ENCODE measurements around the gene CCDC88B.

CCDC88B gene

DNA sequence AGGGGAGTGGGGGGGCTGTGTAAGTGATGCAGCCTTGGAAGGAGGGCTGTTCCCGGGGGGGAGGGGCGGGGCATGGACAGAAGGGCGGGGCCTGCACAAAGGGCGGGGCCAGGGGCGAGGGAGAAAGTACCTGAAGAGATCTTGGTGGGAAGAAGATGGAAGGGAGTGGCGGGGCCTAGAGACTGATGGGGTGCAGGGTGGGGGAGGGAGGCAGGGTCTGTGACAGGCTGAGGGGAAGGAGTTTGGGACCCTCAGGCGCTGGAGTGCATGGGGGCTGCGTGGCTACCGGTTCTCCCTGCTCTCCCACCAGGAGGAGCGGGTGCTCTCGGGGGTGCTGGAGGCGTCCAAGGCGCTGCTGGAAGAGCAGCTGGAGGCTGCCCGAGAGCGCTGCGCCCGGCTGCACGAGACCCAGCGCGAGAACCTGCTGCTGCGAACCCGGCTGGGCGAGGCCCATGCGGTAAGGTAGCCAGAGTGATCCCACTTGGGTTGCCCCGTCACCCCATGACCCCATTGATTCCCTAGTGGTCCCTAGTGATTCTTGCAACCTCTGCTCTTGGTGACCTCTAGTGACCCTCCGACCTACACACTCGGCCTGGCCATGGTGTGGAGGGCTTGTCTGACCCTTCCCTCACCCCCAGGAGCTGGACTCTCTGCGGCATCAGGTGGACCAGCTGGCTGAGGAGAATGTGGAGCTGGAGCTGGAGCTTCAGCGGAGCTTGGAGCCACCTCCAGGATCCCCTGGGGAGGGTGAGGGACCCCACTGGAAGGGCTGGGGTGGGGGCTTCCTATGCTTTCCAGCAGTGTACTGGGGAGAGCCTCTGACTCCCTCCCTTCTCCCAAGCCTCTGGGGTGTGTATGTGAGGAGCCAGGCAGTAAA is 3.1 kb downstream of the CCDC88B start:
- DNase-seq, result no peak

DNA sequence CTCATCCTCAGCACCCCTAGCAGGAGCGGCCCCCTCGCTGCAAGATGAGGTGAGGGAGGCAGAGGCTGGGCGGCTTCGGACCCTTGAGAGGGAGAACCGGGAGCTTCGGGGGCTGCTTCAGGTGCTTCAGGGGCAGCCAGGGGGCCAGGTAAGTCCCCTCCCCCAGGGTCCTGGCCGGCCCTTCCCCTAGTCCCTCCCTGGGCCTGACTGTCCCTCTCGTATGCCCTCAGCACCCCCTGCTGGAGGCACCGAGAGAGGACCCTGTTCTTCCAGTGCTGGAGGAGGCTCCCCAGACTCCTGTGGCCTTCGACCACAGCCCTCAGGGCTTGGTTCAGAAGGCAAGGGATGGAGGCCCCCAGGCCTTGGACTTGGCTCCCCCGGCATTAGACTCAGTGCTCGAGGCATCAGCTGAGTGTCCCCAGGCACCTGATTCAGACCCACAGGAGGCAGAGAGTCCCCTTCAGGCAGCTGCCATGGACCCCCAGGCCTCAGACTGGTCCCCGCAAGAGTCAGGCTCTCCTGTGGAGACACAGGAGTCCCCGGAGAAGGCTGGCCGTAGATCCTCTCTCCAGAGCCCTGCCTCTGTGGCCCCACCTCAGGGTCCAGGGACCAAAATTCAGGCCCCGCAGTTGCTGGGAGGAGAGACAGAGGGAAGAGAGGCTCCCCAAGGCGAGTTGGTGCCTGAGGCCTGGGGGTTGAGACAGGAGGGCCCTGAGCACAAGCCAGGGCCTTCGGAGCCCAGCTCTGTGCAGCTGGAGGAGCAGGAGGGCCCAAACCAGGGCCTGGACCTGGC is 4.0 kb downstream of the CCDC88B start:
- DNase-seq, result peak in 1 of 58 donors; percentile 7

DNA sequence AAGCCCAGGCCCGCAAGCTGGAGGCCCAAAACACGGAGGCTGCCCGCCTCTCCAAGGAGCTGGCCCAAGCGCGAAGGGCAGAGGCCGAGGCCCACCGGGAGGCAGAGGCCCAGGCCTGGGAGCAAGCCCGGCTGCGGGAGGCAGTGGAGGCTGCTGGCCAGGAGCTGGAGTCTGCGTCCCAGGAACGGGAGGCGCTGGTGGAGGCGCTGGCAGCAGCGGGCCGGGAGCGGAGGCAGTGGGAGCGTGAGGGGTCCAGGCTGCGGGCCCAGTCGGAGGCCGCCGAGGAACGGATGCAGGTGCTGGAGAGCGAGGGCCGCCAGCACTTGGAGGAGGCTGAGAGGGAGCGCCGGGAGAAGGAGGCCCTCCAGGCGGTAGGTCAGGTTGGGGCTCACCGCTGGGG is 4.8 kb downstream of the CCDC88B start:
- DNase-seq, result no peak

DNA sequence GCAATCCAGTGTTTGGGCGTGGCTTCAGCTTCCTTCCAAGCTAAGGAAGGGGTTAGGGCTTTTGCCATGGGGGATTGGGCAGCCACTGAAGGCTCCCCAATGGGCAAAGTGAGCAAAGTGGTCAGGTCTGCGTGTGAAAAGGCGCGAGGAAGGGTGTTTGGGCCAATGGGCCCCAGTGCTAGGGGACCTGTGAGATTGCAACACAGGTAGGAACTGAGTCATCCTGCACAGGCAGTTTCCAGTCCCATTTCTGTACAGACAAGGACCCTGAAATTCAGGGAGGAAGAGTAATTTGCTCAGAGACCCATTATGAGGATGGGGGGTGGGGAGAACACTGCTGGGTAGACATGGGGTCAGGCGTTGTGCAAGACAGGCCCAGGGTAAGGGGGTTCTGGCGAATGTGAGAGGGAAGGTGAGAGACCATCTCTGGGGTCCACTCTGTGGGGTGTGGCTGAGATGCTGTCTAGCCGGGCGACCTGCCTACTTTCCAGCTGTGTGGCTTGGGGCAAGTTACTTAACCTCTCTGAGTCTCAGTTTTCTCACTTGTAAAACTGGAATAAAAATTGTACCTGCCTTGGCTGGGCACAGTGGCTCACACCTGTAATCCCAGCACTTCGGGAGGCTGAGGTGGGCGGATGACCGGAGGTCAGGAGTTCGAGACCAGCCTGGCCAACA is 7.3 kb downstream of the CCDC88B start:
- no peak for DNase-seq

DNA sequence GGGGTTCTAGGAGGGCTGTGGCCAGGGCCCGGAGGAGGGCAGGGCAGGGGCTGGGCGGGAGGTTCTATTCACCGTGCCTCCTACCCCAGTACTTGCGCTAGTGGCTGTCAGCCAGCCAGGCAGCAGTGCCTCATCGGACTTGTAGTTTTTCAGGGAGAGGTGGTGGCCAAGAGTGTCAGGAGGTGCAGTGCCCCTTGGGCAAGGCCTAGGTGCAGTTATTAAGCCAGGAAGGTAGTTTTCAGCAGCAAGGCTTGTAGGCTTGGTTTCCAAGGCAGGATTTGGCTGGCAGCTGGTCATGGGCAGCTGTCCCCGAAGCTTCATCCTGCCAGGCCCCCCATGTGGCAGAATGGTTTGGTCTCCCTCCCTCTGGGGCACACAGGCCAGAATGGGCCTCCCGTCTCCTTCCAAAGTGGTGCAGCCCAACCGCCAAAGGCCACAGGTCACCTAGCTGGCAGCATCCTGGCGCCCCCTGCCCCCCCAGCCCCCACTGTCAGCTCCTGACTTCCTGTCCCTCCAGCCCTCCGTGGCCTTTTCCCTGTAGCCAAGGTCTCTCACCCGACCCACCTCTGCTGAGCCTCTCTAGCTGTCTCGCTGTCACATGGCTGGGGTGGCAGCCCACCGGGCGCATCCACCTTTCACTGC is 8.5 kb downstream of the CCDC88B start:
- peak in 2 of 58 donors; percentile 12 to 19 for DNase-seq

DNA sequence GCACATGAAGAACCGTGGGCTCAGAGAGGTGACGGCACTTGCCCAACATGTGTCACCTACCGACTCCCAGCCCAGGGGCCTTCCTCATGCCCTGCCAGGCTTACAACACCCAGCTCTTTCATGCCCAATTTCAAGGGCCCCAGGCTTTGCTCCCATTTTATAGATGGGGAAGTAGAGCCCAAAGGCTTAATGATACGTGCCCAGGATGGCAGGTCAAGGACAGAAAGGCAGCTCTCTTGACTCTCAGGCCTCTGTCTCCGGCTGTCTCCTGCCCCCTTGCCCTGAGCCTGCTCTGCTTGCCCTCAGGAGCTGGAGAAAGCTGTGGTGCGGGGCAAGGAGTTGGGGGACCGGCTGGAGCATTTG is 9.0 kb downstream of the CCDC88B start:
- DNase-seq, result no peak

DNA sequence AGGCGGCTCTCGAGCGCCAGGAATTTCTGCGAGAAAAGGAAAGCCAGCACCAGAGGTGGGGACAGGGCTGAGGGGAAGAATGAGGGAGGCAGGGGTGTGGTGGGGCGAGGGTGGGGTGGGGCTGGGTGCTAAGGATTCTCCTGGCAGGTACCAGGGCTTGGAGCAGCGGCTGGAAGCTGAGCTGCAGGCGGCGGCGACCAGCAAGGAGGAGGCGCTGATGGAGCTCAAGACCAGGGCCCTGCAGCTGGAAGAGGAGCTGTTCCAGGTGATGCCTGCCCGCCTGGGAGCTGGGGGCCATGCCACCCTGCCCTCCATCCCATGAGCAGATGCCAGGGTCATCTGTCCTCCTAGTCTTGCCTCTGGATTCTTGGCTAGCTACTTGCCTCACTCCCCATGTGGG is 9.4 kb downstream of the CCDC88B start:
- DNase-seq, result no peak

DNA sequence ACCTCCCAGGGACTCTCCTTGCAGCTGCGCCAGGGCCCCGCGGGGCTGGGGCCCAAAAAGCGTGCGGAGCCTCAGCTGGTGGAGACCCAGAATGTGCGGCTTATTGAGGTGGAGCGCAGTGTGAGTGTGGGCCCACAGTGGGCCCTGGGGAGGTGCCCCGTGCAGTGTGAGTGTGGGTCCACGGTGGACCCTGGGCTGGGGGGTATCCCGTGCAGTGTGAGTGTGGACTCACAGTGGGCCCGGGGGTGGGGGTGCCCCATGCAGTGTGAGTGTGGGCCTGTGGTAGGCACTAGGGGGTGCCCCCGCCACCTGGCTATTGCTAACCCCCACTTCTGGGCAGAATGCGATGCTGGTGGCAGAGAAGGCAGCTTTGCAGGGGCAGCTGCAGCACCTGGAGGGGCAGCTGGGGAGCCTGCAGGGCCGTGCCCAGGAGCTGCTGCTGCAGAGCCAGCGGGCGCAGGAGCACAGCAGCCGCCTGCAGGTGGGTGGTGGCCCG is 11.2 kb downstream of the CCDC88B start:
- no peak for DNase-seq

DNA sequence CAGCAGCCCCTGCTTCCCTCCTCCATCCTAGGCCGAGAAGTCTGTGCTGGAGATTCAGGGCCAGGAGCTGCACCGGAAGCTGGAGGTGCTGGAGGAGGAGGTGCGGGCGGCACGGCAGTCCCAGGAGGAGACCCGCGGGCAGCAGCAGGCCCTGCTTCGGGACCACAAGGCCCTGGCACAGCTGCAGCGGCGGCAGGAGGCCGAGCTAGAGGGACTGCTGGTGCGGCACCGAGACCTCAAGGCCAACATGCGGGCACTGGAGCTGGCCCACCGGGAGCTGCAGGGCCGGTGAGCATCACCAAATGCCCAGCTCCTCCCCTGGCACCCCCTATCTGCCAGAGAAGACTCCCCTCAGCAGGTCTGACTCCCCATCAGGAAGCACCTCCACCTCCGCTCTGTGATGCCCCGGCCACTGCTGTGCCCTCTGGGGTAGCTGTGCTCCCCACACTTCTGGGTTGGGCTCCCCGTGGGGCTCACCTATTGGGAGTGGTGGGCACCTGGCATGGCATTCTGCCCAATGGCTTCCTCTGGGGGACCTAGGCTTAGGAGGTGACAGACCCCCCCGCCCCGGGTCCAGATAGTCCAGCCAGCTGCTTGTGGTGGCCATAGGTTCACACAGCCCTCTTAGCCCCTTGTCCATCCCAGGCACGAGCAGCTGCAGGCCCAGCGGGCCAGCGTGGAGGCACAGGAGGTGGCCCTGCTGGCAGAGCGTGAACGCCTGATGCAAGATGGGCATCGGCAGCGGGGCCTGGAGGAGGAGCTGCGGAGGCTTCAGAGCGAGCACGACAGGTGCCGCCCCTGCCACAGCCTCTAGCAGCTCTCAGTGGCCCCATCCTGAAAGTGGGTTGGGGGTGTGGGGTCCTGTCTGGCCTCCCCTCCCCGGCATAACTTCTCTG is 12.3 kb downstream of the CCDC88B start:
- no peak for DNase-seq

DNA sequence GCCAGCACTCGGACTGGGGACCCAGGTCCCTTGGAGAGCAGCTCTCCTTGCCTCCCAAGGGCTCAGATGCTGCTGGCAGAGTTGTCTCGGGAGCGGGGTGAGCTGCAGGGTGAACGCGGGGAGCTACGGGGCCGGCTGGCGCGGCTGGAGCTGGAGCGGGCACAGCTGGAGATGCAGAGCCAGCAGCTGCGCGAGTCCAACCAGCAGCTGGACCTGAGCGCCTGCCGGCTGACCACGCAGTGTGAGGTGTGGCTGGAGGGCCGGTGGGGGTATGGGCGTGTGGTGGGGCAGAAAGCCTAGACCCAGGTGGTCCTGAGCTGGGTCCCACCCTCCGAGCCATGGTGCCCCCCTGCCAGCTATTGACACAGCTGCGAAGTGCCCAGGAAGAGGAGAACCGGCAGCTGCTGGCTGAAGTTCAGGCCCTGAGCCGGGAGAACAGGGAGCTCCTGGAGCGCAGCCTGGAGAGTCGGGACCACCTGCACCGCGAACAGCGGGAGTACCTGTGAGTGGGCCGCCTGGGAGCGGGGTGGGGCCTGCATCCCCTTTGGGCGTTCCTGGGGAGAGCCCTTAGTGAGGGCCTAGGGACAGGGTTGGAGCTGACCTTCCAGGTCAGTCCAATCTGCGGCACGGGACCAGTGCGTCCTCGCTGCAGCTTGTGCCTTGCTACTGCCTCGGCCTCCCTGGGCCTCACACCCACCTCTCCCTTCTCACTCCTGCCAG is 13.2 kb downstream of the CCDC88B start:
- DNase-seq, result no peak

DNA sequence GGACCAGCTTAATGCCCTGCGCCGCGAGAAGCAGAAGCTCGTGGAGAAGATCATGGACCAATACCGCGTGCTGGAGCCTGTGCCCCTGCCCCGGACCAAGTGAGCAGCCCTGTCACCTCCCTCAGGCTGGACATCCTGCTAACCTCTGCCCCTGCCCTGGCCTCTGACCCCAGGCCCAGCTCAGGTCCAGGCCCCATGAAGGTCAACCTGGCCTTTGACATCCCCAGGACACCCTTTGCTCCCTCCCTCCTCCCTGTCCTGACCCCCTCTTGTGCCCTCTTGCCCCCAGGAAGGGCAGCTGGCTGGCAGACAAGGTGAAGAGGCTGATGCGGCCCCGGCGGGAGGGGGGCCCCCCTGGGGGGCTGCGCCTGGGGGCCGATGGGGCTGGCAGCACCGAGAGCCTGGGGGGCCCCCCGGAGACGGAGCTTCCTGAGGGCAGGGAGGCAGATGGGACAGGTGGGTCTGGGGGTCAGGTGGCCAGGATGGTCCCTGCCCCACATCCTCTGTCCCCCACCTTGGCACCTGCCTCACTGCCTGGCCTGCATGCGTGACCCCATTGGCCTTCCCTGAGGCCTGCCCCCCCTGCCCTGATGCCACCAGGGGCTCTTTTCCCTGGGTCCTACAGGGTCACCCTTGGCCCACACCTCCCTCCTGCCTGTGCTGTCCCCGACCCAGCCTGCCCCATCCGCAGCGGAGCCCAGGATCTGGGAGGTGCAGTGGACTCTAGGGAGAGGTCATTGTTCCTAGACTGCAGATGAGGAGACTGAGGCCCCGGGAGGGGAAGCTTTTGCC is 13.9 kb downstream of the CCDC88B start:
- DNase-seq, result no peak

DNA sequence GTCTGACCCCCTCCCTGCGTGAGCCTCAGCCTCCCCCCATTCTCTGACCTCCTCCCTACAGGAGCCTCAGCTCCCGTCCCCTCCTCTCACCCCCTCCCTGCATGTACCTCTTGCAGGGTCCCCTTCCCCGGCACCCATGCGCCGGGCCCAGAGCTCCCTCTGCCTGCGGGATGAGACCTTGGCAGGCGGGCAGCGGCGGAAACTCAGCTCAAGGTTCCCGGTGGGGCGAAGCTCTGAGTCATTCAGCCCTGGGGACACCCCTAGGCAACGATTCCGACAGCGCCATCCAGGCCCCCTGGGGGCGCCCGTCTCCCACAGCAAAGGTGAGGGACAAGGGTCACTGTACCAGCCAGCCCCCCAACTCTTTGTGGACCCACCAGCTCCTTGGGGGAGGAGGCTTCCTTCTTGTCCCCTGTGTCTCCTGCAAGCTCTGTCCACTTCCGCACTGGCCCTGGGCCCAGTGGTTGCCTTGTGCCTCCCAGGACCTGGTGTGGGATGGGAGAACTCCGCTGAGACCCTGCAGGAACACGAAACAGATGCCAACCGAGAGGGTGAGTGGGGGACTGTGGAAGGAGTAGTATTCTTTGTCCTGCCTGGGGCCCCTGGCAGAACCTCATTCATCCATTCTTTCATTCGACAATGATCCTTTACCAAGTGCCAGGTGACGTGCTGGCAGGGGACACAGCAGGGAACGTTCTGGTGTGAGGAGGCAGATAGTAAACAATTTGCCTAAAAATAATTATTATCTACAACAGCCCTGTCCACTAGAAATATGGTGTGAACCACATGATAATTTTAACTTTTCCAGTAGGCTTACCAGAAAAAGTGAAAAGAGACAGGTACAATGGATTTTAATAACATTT is 15.3 kb downstream of the CCDC88B start:
- DNase-seq, result peak in 52 of 58 donors; percentile 6 to 82 (median 56)

DNA sequence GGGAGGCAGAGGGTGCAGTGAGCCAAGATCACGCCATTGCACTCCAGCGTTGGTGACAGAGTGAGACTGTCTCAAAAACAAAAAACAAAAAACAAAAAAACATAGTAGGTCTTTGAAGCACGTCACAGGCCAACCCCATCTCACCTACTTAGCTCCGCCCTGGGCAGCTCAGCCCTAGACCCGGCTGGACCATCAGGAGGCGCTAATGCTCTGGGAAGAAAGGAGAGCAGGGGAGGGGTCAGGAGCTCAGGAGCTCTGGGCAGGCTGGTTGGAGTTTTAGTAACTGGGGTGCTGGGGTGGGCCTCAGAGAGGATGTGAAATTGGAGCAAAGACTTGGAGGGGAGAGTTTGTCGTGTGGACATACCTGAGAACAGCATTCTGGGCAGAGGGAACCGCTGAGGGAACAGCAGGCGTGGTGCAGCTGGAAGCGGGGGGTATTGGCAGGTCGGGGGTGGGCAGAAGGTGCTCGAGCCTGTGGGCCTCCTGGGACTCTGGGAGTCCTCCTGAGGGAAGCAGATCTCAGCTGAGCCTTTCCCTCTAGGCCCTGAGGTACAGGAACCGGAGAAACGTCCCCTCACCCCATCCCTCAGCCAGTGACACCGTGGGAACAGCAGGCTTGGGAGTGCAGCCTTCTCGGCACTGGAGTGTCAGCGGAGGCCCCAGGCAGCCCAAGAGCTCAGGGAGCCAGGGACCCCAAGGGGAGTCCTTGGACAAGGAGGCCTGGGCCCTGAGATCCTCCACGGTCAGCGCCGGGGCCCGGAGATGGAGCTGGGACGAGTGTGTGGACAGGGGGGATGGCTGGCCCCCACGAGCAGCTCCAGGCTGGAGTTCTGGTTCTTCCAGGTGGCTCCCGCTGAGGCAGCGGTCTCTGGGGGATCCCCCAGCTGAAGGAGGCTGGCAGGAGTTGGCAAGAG is 16.8 kb downstream of the CCDC88B start:
- DNase-seq, result peak in 1 of 58 donors; percentile 6

DNA sequence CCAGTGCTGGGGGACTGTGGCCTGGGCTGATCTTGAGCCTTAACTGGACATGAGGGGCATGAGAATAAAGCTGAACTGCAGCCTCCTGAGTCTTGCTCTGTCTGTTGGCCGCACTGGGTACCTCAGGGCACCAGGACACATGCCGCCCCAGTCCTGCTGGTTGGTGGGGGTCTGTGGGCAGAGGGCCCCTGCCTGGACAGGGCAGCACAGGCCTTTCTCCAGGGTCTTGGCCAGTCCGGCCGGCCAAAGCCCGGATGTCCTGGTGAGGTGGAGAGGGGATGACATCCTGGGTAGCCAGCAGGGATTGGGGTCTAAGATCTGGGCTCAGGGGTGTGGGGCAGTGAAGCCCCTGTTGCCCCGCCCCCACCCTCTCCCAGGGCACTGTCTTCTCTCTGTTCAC is 17.4 kb downstream of the CCDC88B start:
- no peak for DNase-seq

DNA sequence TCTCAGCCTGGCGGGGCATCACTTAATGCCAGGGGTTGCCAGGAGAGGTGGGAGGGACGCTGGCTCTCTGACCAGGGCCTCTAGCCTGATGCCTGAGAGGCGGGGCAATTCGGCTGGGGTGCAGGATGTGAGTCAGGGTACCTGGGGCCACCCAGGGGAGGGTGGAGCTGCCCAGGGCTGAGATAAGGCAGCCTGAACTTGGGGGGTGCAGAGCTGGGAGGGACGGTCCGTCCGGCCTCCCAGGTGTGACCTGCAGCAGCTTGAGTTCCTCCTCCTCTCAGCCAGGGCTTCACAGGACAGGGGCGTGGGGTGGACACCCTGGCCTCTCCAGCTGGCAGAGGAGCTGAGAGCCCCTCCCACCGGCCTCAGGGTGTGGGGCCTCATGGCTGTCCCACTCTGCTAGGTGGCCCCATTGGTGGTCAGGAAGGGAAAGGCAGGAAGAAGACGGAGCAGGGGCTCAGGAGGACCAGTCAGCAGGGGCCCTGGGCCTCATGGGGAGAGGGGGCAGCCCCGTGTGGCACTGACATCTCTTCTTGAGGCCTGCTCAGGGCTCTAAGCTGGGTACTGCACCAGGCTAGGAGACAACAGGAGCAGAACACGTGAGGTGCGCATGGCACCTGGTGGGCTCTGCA is 18.0 kb downstream of the CCDC88B start:
- no peak for DNase-seq

DNA sequence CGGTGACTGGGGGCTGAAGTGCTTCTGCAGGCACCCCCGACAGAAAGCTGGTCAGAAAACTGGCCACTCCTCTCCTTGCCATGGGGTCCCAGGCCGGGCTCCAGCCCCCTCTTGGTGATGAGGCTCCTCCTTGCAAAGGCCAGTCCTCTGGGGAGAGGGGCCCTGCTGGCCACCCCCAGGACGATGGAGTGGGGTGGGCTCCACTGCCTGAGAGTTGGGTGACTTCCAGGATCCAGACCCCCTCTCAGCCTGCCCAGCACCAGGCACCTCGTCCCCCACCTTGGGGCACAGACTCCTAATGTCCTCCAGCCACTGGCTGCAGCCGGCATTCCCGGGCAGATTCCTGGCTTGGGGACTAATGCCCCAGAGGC is 18.5 kb downstream of the CCDC88B start:
- peak in 3 of 58 donors; percentile 54 to 60 (median 57) for DNase-seq
